GM18508 (cell line): ENCODE results near the gene CABP4.
"Not testable (repeated sequence)": the region's sequence is repeated elsewhere in the genome, so short reads cannot be mapped to it uniquely, and the experiment has no call there.

Experiments used
- ATAC-seq: cut with Tn5 transposase; IDR thresholded peaks from one replicate; pipeline ENCODE4 v1.9.1; 2021; ENCODE audit warnings: moderate number of reproducible peaks; ENCODE audit not compliant: insufficient read depth, unreplicated experiment

Gene CABP4

DNA sequence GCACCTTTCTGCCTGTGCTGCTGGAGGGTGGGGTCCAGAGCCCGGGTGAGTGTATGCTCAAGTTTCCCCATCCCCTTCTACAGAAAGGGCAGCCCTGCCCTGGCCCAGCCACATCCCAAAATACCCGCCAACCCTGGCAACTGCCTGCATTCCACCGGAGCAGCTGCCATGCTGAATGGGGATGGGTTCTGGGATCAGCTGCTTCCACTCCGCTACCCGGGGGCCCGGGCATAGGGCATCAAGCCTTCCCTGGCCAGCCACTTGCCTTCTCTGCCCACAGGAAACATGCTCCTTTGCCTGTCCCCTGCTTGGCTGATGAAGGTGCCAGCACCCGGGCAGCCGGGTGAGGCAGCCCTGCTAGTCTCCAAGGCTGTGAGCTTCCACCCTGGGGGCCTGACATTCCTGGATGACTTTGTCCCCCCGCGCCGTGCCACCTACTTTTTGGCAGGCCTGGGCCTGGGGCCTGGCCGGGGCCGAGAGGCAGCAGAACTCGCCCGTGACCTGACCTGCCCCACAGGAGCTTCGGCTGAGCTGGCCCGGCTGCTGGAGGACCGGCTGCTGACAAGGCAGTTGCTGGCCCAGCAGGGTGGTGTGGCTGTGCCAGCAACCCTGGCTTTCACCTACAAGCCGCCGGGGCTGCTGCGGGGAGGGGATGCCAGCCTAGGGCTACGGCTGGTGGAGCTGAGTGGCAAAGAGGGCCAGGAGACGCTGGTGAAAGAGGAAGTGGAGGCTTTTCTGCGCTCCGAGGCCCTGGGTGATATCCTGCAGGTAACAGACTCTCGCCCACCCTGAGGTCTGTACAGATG is 36.5 kb upstream of the CABP4 start:
- ATAC-seq: no peak

DNA sequence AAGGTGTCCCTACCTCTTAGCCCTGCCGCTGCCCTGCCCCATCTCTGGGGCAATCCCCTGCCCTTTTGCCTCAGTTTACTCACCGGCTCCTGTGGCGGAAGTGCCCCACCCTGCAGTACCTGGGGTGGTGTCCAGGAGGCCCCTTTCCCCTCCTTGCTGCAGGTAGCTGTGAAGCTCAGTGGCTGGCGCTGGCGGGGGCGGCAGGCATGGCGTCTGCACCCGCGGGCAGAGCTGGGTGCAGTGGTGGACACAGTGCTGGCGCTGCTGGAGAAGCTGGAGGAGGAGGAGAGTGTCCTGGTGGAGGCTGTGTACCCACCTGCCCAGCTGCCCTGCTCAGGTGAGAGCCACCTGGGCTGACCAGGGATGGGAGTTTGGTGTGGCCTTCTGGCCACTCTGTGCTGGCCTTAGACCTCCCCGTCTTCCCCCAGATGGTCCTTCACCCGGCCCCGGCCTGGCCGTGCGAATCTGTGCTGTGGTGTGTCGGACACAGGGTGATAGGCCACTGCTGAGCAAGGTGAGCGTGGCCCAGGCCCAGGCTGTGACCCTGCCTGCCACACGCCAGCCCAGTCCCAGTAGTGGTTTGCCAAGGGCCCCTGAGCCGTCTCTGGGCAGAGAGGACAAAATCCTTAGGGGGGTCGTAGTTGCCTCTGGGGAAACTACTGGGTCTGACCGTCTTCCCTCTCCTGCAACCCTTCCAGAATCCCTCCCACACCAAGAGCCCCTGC is 35.7 kb upstream of the CABP4 start:
- no peak for ATAC-seq

DNA sequence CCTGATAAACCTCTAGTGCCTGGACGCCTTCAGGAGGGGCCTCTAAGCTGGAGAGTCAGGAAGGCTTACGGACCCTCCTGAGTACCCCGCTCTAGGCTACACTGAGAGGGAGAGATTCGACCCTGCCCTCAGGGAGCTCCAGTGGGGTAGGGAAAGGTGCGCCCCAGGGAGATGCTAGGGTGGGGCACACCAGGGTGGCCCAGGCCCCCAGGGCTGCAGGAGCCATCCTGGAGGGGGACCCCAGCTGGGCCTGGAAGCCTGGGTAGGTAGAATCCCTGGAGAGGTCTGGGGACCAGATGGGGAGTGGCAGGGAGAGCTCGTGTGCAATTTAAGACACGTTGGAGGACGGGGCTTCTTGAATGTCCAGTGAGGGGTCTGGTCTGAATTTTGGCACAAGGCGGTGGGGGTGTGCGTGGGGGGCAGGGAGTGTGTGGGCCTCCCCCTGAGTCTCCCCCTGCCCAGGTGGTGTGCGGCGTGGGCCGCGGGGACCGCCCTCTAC is 35.0 kb upstream of the CABP4 start:
- no peak for ATAC-seq

DNA sequence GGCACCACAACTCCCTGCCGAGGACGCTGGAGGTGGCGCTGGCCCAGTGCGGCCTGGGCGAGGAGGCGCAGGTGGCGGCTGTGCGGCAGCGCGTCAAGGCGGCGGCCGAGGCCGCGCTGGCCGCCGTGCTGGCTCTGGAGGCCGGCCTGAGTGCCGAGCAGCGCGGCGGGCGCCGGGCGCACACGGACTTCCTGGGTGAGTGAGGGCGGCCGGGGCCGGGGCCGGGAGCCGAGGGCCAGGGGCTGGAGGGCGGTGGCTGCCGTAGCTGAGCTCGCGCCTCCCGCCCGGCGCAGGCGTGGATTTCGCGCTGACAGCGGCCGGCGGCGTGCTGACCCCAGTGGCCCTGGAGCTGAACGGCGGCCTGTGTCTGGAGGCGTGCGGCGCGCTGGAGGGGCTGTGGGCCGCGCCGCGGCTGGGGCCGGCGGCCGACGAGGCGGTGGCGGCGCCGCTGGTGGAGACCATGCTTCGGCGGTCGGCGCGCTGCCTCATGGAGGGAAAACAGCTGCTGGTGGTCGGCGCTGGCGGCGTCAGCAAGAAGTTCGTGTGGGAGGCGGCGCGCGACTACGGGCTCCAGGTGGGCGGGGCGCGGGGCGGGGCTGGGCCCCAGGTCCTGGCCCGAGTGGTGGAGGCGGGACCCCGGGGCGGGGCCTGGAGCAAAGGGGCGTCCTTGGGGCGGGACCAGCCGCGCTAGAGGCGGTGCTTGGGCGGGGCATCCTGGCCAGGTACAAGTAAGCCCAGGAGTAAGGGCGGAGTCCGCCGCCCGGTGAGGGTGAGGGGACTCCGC is 34.3 kb upstream of the CABP4 start:
- no peak for ATAC-seq

DNA sequence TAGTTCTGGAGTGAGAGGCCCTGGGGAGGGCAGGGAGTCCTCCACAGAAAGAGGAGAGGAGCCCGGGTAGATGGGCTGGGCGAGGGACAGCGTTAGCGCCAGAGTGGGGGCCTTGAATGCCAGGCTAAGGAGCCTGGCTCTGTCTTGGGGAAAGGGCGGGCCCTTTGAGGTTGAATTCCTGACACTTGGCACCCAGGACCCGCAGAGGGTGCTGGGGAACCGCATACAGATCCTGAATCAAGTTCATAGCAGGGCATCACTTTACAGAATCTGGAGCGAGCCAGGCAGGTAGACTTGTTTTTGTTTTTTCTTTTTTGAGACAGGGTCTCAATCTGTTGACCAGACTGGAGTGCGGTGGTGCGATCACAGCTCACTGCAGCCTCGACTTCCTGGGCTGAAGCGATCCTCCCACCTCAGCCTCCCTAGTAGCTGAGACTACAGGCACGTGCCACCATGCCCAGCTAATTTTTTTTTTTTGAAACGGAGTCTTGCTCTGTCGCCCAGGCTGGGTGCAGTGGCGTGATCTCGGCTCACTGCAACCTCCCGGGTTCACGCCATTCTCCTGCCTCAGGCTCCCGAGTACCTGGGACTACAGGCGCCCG is 33.6 kb upstream of the CABP4 start:
- ATAC-seq: no peak

DNA sequence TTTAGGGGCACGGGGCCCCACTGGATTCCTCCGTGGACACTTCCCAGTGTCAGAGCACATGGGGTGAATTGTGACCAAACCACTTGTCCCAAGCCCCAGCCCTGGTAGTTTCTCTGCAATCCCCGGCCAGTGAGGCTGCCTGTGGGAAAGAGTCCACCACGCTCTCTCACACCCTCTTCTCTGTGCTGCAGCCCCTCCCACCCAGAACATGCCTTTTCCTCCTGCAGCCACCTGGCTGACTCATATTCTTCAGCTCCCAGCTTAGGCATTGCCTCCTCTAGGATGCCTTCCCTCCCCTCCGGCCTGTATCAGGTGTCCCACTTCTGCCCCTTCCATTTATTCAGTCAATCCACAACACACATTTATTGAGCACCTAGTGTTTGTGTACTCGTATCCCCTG is 32.3 kb upstream of the CABP4 start:
- no peak for ATAC-seq

DNA sequence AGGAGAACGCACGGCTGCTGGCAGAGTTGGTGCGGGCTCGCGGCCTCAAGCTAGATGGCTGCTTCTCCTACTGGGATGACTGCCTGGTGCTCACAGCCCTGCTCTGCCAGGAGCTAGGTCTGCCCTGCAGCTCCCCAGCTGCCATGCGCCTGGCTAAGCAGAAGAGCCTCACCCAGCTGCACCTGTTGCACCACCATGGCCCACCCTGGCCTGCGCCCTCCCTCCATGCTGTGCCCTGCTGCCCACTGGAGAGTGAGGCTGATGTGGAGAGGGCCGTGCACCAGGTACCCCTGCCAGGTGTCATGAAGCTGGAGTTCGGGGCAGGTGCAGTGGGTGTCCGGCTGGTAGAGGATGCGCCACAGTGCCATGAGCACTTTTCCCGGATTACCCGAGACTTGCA is 31.7 kb upstream of the CABP4 start:
- ATAC-seq: no peak

DNA sequence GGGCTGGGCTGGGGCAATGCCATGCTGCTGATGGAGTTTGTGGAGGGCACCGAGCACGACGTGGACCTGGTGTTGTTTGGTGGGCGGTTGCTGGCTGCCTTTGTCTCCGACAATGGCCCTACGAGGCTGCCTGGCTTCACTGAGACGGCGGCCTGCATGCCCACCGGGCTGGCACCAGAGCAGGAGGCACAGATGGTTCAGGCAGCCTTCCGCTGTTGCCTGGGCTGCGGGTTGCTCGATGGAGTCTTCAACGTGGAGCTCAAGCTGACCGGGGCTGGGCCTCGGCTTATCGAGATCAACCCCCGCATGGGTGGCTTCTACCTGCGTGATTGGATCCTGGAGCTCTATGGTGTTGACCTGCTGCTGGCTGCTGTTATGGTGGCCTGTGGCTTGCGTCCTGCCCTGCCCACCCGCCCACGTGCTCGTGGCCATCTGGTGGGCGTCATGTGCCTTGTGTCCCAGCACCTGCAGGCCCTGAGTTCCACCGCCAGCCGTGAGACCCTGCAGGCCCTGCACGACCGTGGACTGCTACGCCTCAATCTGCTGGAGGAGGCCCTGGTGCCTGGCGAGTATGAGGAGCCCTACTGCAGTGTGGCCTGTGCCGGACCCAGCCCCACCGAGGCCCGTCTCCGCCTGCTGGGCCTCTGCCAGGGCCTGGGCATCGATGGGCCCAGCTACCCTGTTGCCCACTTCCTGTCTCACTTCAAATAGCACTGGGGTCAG is 31.1 kb upstream of the CABP4 start:
- no peak for ATAC-seq

DNA sequence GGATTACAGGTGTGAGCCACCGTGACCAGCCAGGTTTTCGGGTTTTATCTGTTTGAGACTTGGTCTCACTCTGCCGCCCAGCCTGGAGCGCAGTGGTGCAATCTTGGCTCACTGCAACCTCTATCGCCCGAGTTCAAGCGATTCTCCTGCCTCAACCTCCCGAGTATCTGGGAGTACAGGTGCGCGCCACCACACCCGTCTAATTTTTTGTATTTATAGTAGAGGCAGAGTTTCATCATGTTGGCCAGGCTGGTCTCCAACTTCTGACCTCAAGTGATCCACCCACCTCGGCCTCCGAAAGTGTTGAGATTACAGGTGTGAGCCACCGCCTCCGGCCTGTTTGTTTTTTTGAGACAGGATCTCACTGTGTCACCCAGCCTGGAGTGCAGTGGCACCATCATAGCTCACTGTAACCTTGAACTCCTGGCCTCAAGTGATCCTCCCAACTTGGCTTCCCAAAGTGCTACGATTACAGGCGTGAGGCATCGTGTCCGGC is 27.7 kb upstream of the CABP4 start:
- not testable (repeated sequence) for ATAC-seq

DNA sequence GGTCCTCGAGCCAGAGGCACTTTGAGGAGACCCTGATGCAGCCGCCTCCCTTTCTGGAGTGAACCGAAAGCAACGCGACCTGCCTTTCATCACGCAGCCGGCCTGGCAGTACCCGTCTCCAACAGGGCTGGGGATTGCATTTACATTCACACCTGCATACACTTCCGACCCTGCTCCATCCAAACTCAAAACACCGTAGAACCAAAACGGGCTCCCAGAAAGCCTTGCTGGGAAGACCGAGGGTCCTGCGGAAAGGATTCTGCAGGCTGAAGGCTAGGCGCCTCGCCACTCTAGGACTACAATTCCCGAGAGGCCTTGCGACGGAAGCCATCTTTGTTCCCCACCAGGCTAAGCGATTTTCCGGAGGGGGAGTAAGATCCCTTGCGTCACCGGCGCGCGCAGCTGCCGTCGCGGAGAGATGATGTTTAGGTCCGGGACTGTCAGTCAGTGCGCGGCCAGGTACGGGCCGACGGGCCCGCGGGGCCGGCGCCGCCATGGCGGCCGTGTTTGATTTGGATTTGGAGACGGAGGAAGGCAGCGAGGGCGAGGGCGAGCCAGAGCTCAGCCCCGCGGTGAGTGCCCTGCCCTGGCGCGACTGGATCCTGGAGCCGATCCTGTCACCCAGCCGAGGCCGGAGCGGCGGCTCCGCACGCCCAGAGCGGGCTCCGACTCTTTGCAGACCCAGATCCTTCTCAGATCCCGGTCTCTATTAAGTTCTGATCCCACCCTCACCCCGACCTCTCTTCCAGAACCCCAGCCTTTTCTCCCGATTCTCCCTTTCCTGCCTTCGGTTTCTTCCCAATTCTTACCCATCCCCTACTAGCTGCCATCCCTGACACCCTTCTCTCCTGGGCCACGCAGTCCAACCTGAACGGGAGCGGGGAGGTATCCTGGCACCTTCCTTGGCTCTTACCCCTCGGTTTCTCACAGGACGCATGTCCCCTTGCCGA is 26.8 kb upstream of the CABP4 start, which contains the start of gene RPS6KB2:
RPS6KB2 (plus strand) TSS at position 443 of the 950 bp plus-strand sequence; CDS start at position 495, 52 bp downstream.
- no peak for ATAC-seq

DNA sequence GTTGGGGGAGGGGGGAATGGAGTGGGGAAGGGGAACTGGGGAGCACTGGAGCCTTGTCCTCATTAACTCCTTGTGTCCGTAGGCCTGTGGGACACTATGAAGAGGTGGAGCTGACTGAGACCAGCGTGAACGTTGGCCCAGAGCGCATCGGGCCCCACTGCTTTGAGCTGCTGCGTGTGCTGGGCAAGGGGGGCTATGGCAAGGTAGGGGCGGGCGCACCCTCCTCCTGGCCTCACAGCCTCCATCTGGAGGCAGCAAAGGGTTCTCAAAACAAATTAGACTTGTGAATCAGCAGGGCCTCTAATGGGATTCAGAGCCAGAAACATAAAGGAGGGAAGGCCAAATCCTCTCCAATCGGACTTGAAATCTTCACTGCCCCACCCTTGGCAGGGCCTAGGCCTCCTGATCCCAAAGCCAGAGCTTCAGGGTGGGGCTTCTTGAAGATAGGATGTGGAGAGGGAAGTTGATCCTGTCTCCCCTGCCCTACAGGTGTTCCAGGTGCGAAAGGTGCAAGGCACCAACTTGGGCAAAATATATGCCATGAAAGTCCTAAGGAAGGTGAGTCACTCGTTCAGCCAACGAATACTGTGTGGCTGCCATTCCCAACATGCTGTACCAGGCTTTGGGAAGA is 26.0 kb upstream of the CABP4 start:
- no peak for ATAC-seq

DNA sequence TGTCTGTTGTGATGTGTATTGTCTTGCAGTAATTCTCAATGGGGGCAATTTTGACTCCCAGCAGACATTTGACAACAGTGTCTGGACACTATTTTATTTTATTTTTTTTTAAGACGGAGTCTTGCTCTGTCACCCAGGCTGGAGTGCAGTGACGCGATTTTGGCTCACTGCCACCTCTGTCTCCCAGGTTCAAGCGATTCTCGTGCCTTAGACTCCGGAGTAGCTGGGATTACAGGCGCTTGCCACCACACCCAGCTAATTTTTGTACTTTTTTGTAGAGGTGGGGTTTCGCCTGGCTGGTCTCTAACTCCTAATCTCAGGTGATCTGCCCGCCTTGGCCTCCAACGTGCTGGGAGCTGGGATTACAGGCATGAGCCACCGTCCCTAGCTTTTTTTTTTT is 25.4 kb upstream of the CABP4 start:
- no peak for ATAC-seq

DNA sequence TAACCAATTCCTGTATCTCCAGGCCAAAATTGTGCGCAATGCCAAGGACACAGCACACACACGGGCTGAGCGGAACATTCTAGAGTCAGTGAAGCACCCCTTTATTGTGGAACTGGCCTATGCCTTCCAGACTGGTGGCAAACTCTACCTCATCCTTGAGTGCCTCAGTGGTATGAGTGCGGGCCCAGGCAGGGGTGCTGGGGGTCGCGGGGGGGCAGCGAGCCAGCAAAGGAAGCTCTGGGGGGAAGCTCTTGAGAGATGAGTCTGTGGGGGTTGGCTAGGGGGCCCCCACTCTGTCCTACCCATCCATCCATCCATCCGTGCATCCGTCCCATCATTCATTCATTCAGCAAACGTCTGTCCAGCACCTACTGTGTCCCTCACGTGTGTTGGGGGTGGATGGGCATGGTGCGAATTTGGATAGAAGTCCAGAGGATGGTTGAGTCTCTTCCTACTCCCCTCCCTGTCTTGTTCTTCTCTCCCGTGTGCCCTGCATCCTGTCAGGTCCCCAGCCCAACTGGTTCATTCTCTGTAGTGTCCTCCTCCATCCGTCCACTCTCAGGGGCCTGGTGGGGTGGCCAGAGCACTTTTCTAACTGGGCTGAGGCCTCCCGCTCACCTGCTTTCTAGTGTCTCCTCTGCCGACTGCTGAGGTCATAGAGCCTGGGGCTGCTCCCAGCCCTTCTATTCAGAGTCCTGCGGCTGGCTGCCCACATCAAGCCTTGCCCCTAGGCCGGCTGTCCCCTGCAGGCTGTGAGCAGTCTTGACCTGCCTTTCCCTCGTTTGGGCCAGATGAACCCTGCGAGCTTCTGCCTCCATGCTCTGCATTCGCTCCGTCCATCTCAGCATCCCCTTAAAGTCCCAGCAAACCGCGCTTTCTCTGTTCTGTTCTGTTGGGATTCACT is 23.6 kb upstream of the CABP4 start:
- ATAC-seq: no peak

DNA sequence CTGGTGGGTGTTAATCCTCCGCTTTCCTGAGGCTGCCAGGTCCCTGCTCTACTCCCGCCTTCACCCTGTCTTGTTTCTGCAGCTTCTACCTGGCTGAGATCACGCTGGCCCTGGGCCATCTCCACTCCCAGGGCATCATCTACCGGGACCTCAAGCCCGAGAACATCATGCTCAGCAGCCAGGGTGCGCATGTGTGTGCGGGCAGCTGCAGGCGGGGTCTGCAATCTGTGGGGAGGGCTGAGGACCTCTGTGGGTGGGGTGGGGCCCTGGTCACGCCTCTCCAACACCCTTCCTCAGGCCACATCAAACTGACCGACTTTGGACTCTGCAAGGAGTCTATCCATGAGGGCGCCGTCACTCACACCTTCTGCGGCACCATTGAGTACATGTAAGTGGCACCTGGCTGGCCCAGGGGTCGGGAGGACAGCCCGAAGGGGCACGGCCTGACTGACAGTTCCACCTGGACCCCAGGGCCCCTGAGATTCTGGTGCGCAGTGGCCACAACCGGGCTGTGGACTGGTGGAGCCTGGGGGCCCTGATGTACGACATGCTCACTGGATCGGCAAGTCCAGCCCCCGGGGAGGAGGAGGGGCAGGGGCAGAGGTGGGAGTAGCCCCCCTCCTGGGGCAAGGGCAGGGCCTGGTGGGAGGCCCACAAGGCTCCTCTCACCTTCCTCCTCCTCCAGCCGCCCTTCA is 22.4 kb upstream of the CABP4 start:
- ATAC-seq: no peak

DNA sequence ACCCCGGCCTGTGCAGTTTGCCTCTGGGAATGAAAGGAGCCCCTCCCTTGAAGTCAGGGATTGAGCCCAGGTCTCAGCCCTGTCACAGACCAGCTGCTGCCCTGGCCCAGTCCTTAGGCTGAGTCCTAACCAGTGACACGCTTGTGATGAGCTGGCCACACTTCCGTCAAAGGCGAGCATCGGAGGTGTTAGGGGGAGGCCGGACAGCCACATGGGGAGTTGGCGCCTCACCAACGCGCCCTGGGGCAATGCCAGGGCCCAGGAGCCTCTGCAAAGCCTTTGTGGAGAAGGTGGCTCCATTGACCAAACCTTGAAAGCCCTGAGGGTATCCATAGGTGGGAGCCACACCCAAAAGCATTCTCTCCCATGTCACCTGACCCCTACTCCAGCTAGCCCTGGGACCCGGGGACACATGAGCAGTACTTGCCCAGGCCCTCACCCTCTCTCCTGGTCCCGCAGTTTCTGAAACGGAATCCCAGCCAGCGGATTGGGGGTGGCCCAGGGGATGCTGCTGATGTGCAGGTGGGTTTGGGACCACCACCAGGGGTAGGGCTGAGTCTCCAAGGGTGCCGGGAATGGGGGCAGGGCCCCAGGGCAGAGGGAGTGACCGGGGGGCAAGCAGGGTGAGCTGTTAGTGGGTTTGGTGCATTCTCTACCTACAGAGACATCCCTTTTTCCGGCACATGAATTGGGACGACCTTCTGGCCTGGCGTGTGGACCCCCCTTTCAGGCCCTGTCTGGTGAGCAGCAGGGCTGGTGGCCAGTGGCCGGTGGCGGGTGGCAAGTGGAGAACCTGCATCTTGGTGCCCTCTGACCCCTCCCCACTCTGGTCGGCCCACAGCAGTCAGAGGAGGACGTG is 21.4 kb upstream of the CABP4 start:
- no peak for ATAC-seq
